Activated CD8-positive, alpha-beta T cell treated with anti-CD3 and anti-CD28 coated beads, Interleukin-2, amount 10 ng/mL, durations not matched to agents 7 days and 5 days (primary cell): Measurements from ENCODE around the gene ZNF747. TPM values are rescaled to one million over a fixed set of nuclear protein-coding genes. Genes with fewer than 3 reads are reported as not detected.

Experiments used
- ATAC-seq: fragments of 150-1000 bp; cut with Tn5 transposase; one replicate; pipeline ENCODE4 v1.10.0; 2021; ENCODE audit warnings: moderate library complexity
- CTCF ChIA-PET: fragments of 350-600 bp; sonication (Branson Sonifier 250); formaldehyde crosslinking; loops from one replicate; lab custom pipeline; 2021; ENCODE audit warnings: antibody characterized with exemption; lab: Charles Lee
- POLR2A ChIA-PET: fragments of 350-600 bp; sonication (Branson Sonifier 250); formaldehyde crosslinking; loops from one replicate; lab custom pipeline; 2021; ENCODE audit warnings: antibody characterized with exemption; lab: Charles Lee
- DNase-seq: peaks from one replicate; pipeline ENCODE4 v3.0.0-alpha.2; 2020
- H3K27ac Mint-ChIP-seq: one replicate; pipeline ENCODE4 v1.8.0; 2021; ENCODE audit warnings: mild to moderate bottlenecking, mixed read lengths
- H3K27me3 Mint-ChIP-seq: one replicate; pipeline ENCODE4 v1.8.0; 2021; ENCODE audit warnings: low read depth, mixed read lengths
- H3K36me3 Mint-ChIP-seq: one replicate; pipeline ENCODE4 v1.8.0; 2021; ENCODE audit warnings: low read depth, mixed read lengths
- H3K4me1 Mint-ChIP-seq: one replicate; pipeline ENCODE4 v1.8.0; 2021; ENCODE audit warnings: low read depth, mixed read lengths
- H3K4me3 Mint-ChIP-seq: one replicate; pipeline ENCODE4 v1.8.0; 2021; ENCODE audit warnings: mild to moderate bottlenecking, mixed read lengths
- H3K9me3 Mint-ChIP-seq: one replicate; pipeline ENCODE4 v1.8.0; 2022; ENCODE audit warnings: mixed read lengths; ENCODE audit not compliant: insufficient read depth
- total RNA-seq, 2 experiments: library from RNA; stranded (reverse); gene quantifications; one replicate each; pipeline ENCODE4 v1.2.3, GENCODE V29; 2021

ZNF747 gene
- total RNA-seq, 2 experiments from 2014 or later: 8.9 to 10.8 TPM

DNA sequence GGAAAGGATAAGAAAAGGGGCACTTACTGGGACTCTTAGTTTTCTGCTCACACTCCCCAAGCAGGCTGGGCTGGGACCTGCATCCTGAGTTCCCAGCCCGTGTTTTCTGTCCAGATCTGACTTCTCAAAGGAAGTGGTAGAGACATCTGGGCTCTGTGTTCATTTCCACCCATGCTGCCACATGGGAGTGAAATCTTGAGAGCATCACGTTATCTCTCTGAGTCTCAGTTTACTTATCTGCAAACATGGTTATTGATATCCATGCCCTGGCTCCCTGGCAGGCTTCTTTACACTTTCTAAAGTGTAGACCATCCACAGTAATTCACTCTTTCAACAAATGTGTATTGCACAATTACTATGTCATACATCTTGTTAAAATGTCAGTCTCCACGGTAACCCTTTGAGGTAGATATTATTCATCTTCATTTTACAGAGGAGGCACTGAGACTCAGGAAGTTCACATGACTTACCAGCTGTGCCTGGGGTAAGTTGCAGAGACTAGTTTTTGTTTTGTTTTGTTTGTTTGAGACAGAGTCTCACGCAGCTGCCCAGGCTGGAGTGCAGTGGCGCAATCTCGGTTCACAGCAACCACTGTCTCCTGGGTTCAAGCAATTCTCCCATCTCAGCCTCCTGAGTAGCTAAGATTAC, 33.5 kb upstream of the ZNF747 start:
- ChIA-PET POLR2A (interaction anchor here (3.8 to 3.9 kb wide), 2 partner anchors 10 to 33 kb away, joined by 27 to 29 read pairs; partner anchors contain the start of genes ZNF747 and ZNF764), CTCF (interaction anchor here (0.6 to 2.8 kb wide), 9 partner anchors 10 to 159 kb away, joined by 3 to 9 read pairs (median 5); partner anchors contain the start of genes DCTPP1, ZNF764 and ZNF785)
- DNase-seq: peak; percentile 70
- peaks cover 40% of the 10 kb centered on the region for H3K4me1 Mint-ChIP-seq
- no peaks in the 10 kb centered on the region for H3K9me3 Mint-ChIP-seq
- peak overlapping the region; percentile 94 for H3K27ac Mint-ChIP-seq
- peak overlapping the region; percentile 62 for H3K4me3 Mint-ChIP-seq
- H3K36me3 Mint-ChIP-seq: peaks cover 7% of the 10 kb centered on the region
- no peaks in the 10 kb centered on the region for H3K27me3 Mint-ChIP-seq
- peak; percentile 29 for ATAC-seq

DNA sequence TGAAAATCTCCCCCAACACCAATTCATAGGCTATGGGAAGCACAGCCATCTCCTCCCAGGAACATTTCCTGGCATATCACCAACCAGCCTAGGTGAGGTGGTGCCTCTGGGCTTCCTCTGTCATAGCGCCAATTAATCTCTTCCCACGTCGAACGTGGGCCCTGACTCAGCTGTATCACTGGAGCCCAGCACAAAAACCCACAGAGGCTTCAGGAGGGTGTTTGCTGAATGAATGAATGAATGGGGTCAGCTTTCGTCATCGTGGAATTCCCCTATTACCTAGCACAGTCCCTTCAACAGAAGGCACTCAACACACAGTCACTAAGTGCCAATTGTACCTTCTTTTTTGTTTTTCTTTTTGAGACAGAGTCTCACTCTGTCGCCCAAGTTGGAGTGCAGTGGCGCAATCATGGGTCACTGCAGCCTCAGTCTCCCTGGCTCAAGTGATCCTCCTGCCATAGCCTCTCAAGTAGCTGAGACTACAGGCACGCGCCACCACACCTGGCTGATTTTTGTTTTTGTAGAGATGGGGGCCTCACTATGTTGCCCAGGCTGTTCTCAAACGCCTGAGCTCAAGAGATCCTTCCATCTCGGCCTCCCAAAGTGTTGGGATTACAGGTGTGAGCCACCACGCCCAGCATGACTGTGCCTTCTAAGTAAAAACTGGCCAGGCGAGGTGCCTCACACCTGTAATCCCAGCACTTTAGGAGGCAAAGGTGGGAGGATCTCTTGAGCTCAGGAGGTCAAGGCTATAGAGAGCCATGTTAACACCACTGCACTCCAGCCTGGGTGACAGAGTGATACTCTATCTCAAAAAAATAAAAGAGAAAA, 32.7 kb upstream of the ZNF747 start:
- POLR2A ChIA-PET: interaction anchor here (1.2 to 3.9 kb wide), 3 partner anchors 10 to 91 kb away, joined by 4 to 29 read pairs (median 27); partner anchors contain the start of genes ZNF747 and ZNF764
- CTCF ChIA-PET: interaction anchor here (0.6 to 2.8 kb wide), 6 partner anchors 9 to 149 kb away, joined by 3 to 9 read pairs (median 6); partner anchors contain the start of genes ZNF764 and ZNF785
- Mint-ChIP-seq H3K4me3 (no peak overlapping the region), H3K27me3 (no peaks in the 10 kb centered on the region), H3K36me3 (peaks cover 5% of the 10 kb centered on the region), H3K9me3 (no peaks in the 10 kb centered on the region), H3K27ac (peak overlapping the region; percentile 94), H3K4me1 (peaks cover 38% of the 10 kb centered on the region)
- ATAC-seq: no peak
- DNase-seq: no peak

- DNase-seq (no peak), ATAC-seq (no peak)
- peaks cover 36% of the 10 kb centered on the region for H3K4me1 Mint-ChIP-seq
- H3K27ac Mint-ChIP-seq: peak overlapping the region; percentile 18
- peaks cover 2% of the 10 kb centered on the region for H3K36me3 Mint-ChIP-seq
- H3K4me3 Mint-ChIP-seq: no peak overlapping the region
- no peaks in the 10 kb centered on the region for H3K27me3 Mint-ChIP-seq
- POLR2A ChIA-PET: interaction anchor here (1.2 to 3.9 kb wide), 3 partner anchors 9 to 92 kb away, joined by 4 to 29 read pairs (median 27); partner anchors contain the start of genes ZNF747 and ZNF764
- no peaks in the 10 kb centered on the region for H3K9me3 Mint-ChIP-seq
- CTCF ChIA-PET: interaction anchor here (0.8 to 2.8 kb wide), 6 partner anchors 8 to 49 kb away, joined by 3 to 9 read pairs (median 8); partner anchors contain the start of genes ZNF747 and ZNF764
Observed at GRCh38 chr16:30566531-30566930, 31.9 kb upstream of the ZNF747 start.

DNA sequence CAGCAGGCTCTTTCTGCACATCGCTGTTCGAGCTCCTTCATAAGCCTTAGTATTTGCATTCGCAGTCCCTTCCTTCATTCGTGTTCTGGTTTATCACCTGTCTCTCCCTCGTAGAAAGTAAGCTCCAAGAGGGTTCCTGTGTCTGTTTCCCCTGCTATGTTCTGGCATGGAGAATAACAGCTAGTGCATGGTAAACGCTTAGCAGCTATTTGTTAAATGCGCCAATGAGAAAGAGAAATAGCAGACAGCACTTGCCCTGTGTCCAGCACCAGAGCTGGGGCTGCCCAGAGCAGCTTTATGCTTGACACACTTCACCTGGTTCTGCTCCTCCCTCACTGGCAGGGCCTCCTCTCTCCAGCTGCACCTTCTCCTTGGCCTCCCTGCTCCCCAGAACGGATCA, 31.3 kb upstream of the ZNF747 start:
- H3K27me3 Mint-ChIP-seq: peaks cover 3% of the 10 kb centered on the region
- no peaks in the 10 kb centered on the region for H3K9me3 Mint-ChIP-seq
- POLR2A ChIA-PET: interaction anchor here (1.1 to 3.9 kb wide), 4 partner anchors 8 to 93 kb away, joined by 3 to 29 read pairs (median 16); partner anchors contain the start of genes ZNF747 and ZNF764
- ATAC-seq (no peak), DNase-seq (no peak)
- peak overlapping the region; percentile 18 for H3K27ac Mint-ChIP-seq
- H3K4me3 Mint-ChIP-seq: no peak overlapping the region
- CTCF ChIA-PET: interaction anchor here (0.8 to 1.7 kb wide), 7 partner anchors 9 to 136 kb away, joined by 3 to 8 read pairs (median 4); partner anchors contain the start of genes DCTPP1, ZNF747 and ZNF764
- peaks cover 2% of the 10 kb centered on the region for H3K36me3 Mint-ChIP-seq
- H3K4me1 Mint-ChIP-seq: peaks cover 38% of the 10 kb centered on the region

DNA sequence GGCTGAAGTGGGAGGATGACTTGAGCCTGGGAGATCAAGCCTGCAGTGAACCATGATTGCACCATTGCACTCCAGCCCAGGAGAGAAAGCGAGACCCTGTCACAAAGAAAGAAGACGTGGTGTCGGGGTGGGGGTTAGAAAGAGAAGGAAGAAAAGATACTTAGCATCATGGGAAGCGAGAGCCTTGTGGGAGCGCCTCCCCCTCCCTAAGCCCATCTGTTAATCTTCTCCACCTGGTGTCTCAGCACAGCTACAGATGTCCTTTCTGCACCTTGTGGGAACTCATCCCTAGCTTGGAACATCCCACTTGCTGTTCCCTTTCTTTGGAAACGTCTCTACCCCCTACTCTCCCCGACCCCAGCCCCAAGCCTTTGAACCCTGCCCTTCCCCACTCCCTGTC, 30.9 kb upstream of the ZNF747 start:
- Mint-ChIP-seq H3K9me3 (no peaks in the 10 kb centered on the region), H3K36me3 (peaks cover 2% of the 10 kb centered on the region), H3K27ac (no peak overlapping the region), H3K4me3 (no peak overlapping the region), H3K4me1 (peaks cover 38% of the 10 kb centered on the region), H3K27me3 (peaks cover 3% of the 10 kb centered on the region)
- CTCF ChIA-PET: interaction anchor here (0.8 to 1.7 kb wide), 6 partner anchors 8 to 136 kb away, joined by 4 to 8 read pairs (median 5); partner anchors contain the start of genes DCTPP1, ZNF747 and ZNF764
- DNase-seq (no peak), ATAC-seq (no peak)
- POLR2A ChIA-PET: interaction anchor here (1.1 to 3.9 kb wide), 3 partner anchors 8 to 77 kb away, joined by 3 to 29 read pairs (median 27); partner anchors contain the start of genes ZNF747 and ZNF764

GRCh38 chr16:30562021-30562420, 27.4 kb upstream of the ZNF747 start:
- Mint-ChIP-seq H3K9me3 (no peaks in the 10 kb centered on the region), H3K4me3 (peak overlapping the region; percentile 81), H3K27me3 (peaks cover 3% of the 10 kb centered on the region), H3K27ac (peak overlapping the region; percentile 85), H3K36me3 (peaks cover 3% of the 10 kb centered on the region), H3K4me1 (peaks cover 27% of the 10 kb centered on the region)
- DNase-seq (no peak), ATAC-seq (no peak)
- CTCF ChIA-PET: interaction anchor here (1.2 to 2.1 kb wide), 3 partner anchors 26 to 132 kb away, joined by 3 to 9 read pairs (median 7); partner anchors contain the start of gene DCTPP1
- POLR2A ChIA-PET: interaction anchor here (1.5 to 2.1 kb wide), 2 partner anchors 10 to 27 kb away, joined by 13 to 16 read pairs; partner anchors contain the start of genes ZNF688 and ZNF747

- Mint-ChIP-seq H3K36me3 (peaks cover 6% of the 10 kb centered on the region), H3K4me3 (peak overlapping the region; percentile 81), H3K27me3 (peaks cover 3% of the 10 kb centered on the region), H3K9me3 (no peaks in the 10 kb centered on the region), H3K27ac (peak overlapping the region; percentile 85), H3K4me1 (peaks cover 28% of the 10 kb centered on the region)
- DNase-seq: no peak
- ChIA-PET POLR2A (interaction anchor here (0.8 to 2.1 kb wide), 4 partner anchors 9 to 103 kb away, joined by 3 to 16 read pairs (median 8); partner anchors contain the start of genes ZNF688 and ZNF747), CTCF (interaction anchor here (1.2 to 2.1 kb wide), 3 partner anchors 26 to 132 kb away, joined by 3 to 9 read pairs (median 7); partner anchors contain the start of gene DCTPP1)
- no peak for ATAC-seq
Observed at GRCh38 chr16:30561089-30561816, 26.6 kb upstream of the ZNF747 start.

- POLR2A ChIA-PET: interaction anchor here (3.3 to 3.5 kb wide), 2 partner anchors 12 to 25 kb away, joined by 43 to 80 read pairs; partner anchors contain the start of genes ZNF688 and ZNF747
- Mint-ChIP-seq H3K4me3 (peak overlapping the region; percentile 7), H3K27ac (peak overlapping the region; percentile 56), H3K4me1 (peaks cover 32% of the 10 kb centered on the region), H3K36me3 (peaks cover 17% of the 10 kb centered on the region), H3K9me3 (no peaks in the 10 kb centered on the region), H3K27me3 (peaks cover 3% of the 10 kb centered on the region)
- no peak for DNase-seq
- CTCF ChIA-PET: interaction anchor here (1.5 to 6.0 kb wide), 2 partner anchors 24 to 99 kb away, joined by 4 to 76 read pairs; partner anchors contain the start of gene ZNF747
- no peak for ATAC-seq
Observed at GRCh38 chr16:30559690-30560089, 25.0 kb upstream of the ZNF747 start.

- no peak for ATAC-seq
- peak overlapping the region; percentile 86 for H3K27ac Mint-ChIP-seq
- POLR2A ChIA-PET: interaction anchor here (0.6 to 3.5 kb wide), 12 partner anchors 8 to 188 kb away, joined by 3 to 80 read pairs (median 6); partner anchors contain the start of genes DCTPP1, ITGAL, ZNF688 and ZNF689
- peak overlapping the region; percentile 87 for H3K4me3 Mint-ChIP-seq
- H3K9me3 Mint-ChIP-seq: no peaks in the 10 kb centered on the region
- peaks cover 24% of the 10 kb centered on the region for H3K36me3 Mint-ChIP-seq
- peaks cover 38% of the 10 kb centered on the region for H3K4me1 Mint-ChIP-seq
- peaks cover 3% of the 10 kb centered on the region for H3K27me3 Mint-ChIP-seq
- DNase-seq: no peak
- CTCF ChIA-PET: interaction anchor here (0.8 to 6.0 kb wide), 16 partner anchors 7 to 129 kb away, joined by 3 to 76 read pairs (median 6); partner anchors contain the start of genes DCTPP1, PRR14, ZNF688 and ZNF747
Observed at GRCh38 chr16:30558789-30559377, 24.2 kb upstream of the ZNF747 start.
